ENCODE results near the gene PHF21A. TPM values are rescaled to one million over a fixed set of nuclear protein-coding genes. Genes with fewer than 3 reads are reported as not detected.
A peak's percentile ranks its signal among the peaks of the same experiment; 100 is the strongest.

The PHF21A gene
- total and polyA plus RNA-seq, 10 of the 15 experiments (the other 5 are each of a cell fraction or from before 2014, with no cell fraction given), result 2.6 to 37.2 (median 16.0) TPM

DNA sequence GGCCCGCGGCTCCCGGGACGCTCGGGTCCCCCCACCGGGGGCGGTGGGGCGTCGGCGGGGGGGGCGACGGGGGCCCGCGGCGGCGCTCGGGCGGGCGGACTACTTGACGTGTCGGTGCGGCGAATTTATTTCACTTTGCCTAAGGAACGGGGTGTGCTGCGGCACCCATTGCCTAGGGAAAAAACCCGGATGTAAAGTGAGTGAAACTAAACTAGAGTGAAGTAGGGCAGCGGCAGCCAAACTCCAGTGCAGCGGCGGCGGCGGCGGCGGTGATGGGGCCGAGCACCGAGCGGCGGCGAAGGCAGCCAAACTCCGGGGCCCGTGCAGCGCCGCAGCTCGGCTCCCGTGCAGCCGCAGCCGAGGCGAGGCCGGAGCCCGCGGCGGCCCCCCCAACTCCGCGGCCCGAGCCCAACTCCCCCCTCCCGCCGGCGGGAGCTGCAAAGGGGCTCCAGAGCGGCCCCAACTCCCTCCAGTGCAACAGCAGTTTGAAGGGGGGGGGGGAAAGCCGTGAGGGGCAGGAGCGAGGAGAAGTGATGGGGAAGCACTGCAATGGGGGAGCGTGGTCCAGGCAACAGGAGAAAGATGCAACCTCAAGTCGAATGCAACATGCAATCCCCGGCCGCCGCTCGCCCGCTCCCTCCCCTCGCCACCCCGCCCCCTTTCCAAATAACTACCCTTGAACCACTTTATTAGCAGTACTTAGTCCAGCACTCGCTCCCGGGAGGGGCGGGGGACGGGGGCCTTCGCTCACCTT lies 647 bp upstream of the PHF21A start (continued):
- TF ChIP-seq SIX5 (IDR thresholded peaks at IDR 0.05; ENCODE audit: low read depth, low read length, severe bottlenecking) (no peak), ZNF24 (IDR thresholded peaks at IDR 0.05) (no peak), POLR2A (IDR thresholded peaks at IDR 0.05; ENCODE audit: low read depth, low read length) (peak; percentile 11)
- TF ChIP-seq, protein P1, sequence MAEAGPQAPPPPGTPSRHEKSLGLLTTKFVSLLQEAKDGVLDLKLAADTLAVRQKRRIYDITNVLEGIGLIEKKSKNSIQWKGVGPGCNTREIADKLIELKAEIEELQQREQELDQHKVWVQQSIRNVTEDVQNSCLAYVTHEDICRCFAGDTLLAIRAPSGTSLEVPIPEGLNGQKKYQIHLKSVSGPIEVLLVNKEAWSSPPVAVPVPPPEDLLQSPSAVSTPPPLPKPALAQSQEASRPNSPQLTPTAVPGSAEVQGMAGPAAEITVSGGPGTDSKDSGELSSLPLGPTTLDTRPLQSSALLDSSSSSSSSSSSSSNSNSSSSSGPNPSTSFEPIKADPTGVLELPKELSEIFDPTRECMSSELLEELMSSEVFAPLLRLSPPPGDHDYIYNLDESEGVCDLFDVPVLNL (IDR thresholded peaks at IDR 0.05; ENCODE audit: low read depth, low read length), result no peak

DNA sequence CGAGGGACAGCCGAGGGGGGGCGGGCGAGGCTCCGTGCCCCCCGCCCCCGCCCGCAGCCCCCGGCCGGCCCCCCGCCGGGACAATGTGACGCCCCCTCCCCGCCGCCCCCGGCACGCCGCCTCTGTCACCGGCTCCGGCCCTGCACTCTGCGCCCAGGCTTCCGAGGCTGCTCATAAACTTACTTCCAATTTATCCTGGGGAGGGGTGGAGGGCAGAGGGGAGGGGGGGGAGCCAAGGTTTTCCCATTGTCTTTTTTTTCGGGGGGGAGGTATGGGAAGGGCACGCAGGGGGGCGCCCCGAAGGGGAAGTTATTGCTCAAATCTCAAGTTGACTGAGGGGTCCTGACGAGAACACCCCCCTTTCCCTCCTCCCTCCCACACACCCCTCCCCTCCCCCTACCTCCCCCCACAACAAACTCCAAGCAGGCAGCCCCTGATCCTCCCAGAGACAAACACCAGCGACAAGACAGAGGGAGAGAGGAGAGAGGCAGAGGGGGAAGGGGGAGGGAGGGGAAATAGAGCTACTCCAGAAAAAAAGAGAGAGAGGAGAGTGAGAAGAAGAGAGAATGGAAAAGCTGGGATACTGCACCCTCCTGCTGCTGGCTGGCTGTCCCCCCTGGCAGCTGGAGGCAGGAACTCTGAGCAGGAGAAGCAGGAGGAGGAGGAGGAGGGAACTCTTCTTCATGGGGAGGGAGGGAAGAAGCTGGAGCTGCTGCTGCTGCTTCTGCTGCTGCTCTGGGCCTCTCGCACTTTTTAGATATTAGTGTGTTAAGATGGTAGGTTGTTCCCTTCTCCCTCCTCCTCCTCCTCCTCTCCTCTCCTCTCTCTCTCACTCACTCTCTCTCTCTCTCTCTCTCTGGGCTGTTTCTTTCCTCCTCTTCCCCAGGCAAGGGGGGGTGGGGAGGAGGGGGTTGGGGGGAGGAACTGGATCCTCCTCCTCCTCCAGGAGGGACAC lies 631 bp downstream of the PHF21A start:
- ChIA-PET CTCF (interaction anchor here (0.9 kb wide), 1 partner anchor 19 kb away, joined by 3 read pairs; no protein-coding TSS in a partner anchor), POLR2A (interaction anchor here (0.5 to 1.2 kb wide), 4 partner anchors 18 to 843 kb away, joined by 3 to 9 read pairs (median 5); no protein-coding TSS in a partner anchor), RAD21 (ENCODE audit: unreplicated experiment) (interaction anchor here (0.7 to 1.3 kb wide), 2 partner anchors 20 to 155 kb away, joined by 4 to 8 read pairs; no protein-coding TSS in a partner anchor), SMC1A (ENCODE audit: uncharacterized antibody, unreplicated experiment) (interaction anchor here (0.7 to 1.4 kb wide), 2 partner anchors 18 to 21 kb away, joined by 3 to 5 read pairs; no protein-coding TSS in a partner anchor)
- no peaks in the 10 kb centered on the region for H3K27me3 ChIP-seq (replicated peaks in 1 of 2; ENCODE audit: control insufficient read depth in 2 of 2, insufficient read depth in 2 of 2, low read length in 1 of 2)
- peaks cover 44% of the 10 kb centered on the region for H3K79me2 ChIP-seq (ENCODE audit: control insufficient read depth, insufficient read depth, low read length)
- peak overlapping the region; percentile 75 for H3K27ac ChIP-seq (ENCODE audit: control insufficient read depth, insufficient read depth)
- in situ Hi-C loops (cut with MboI), result no loop called here
- no peaks in the 10 kb centered on the region for H3K4me1 ChIP-seq (ENCODE audit: control insufficient read depth, insufficient read depth, low read length)
- peak overlapping the region; percentile 72 for H3K9ac ChIP-seq (ENCODE audit: control insufficient read depth, insufficient read depth, low read length)
- H4K20me1 ChIP-seq (ENCODE audit: control insufficient read depth, insufficient read depth), result no peaks in the 10 kb centered on the region
- H3K36me3 ChIP-seq (ENCODE audit: control insufficient read depth in 2 of 2, insufficient read depth in 2 of 2, low read length in 1 of 2), result no peaks in the 10 kb centered on the region
- intact Hi-C loops (cut with micrococcal nuclease; ENCODE audit: unreplicated experiment), result loop anchor here (5.0 to 10.0 kb wide), 3 partner anchors 187 to 276 kb away; partner anchors contain the start of genes CRY2 and DGKZ
- DNase-seq (ENCODE audit: low read depth, low spot score) (no peak), FAIRE-seq (no peak), ATAC-seq (peak; percentile 22)
- peak overlapping the region; percentile 77 for H2AFZ ChIP-seq (ENCODE audit: control insufficient read depth, low read depth, low read length)
- peak overlapping the region; percentile 86 for H3K4me2 ChIP-seq (ENCODE audit: control insufficient read depth, insufficient read depth)
- no peaks in the 10 kb centered on the region for H3K9me3 ChIP-seq (replicated peaks; ENCODE audit: control insufficient read depth, insufficient read depth, low read length)
- BruUV-seq (replicated peaks), result no TSS peak
- peak overlapping the region; percentile 81 for H3K4me3 ChIP-seq
- WGBS (ENCODE audit: insufficient coverage, insufficient replicate concordance, low lambda C conversion rate, missing lambda C conversion rate), result 0% methylated on average over 2 of the region's 29 CpGs
- TF ChIP-seq SREBF1 (IDR thresholded peaks at IDR 0.05; ENCODE audit: low read length), result no peak
- TF ChIP-seq, protein P2, sequence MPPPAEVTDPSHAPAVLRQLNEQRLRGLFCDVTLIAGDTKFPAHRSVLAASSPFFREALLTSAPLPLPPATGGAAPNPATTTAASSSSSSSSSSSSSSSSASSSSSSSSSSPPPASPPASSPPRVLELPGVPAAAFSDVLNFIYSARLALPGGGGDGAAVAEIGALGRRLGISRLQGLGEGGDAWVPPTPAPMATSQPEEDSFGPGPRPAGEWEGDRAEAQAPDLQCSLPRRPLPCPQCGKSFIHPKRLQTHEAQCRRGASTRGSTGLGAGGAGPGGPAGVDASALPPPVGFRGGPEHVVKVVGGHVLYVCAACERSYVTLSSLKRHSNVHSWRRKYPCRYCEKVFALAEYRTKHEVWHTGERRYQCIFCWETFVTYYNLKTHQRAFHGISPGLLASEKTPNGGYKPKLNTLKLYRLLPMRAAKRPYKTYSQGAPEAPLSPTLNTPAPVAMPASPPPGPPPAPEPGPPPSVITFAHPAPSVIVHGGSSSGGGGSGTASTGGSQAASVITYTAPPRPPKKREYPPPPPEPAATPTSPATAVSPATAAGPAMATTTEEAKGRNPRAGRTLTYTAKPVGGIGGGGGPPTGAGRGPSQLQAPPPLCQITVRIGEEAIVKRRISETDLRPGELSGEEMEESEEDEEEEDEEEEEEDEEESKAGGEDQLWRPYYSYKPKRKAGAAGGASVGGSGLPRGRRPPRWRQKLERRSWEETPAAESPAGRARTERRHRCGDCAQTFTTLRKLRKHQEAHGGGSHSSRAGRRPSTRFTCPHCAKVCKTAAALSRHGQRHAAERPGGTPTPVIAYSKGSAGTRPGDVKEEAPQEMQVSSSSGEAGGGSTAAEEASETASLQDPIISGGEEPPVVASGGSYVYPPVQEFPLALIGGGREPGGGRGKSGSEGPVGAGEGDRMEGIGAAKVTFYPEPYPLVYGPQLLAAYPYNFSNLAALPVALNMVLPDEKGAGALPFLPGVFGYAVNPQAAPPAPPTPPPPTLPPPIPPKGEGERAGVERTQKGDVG (CRISPR knock-in tag; IDR thresholded peaks at IDR 0.05), result no peak
- TF ChIP-seq NFIC (IDR thresholded peaks at IDR 0.05; ENCODE audit: low read depth, low read length), result 0 out of 2 replicates have a peak, but pooled peaks have one; percentile 7
- TF ChIP-seq EED (IDR thresholded peaks at IDR 0.05; ENCODE audit: low read depth), result peak; percentile 61
- peak; percentile 27 for TF ChIP-seq ZZZ3 (IDR thresholded peaks at IDR 0.05; ENCODE audit: control insufficient read depth, insufficient read length, low read depth)
- peak; percentile 85; the same call in 1 of the 2 replicates for TF ChIP-seq HDGF (IDR thresholded peaks at IDR 0.05)
- TF ChIP-seq ZBTB33 (IDR thresholded peaks at IDR 0.05), result no peak
- TF ChIP-seq IKZF1 (conservative IDR thresholded peaks at IDR 0.05), result peak; percentile 55; the same call in 1 of the 2 replicates

Data from GM12878 (cell line).